ENCODE measurements around the gene CSRP2.

GRCh38 chr12:76909290-76909689 is 30.5 kb upstream of the CSRP2 start:
- TF ChIP-seq CTCF (IDR thresholded peaks at IDR 0.05; ENCODE audit: low read depth, low read length) (no peak), EZH2phosphoT487 (IDR thresholded peaks at IDR 0.05; ENCODE audit: low read depth) (no peak)
